Astrocyte (in vitro differentiated cells and primary cell): ENCODE results near the gene RIT2.

ENCODE experiments used
- CTCF ChIP-seq: IDR thresholded peaks from 2 replicates; pipeline ENCODE4 v1.5.1; 2011; ENCODE audit warnings: low read depth, mild to moderate bottlenecking, inconsistent platforms, low read length, moderate library complexity; ENCODE audit not compliant: insufficient read depth
- EZH2 ChIP-seq: IDR thresholded peaks from 2 replicates; pipeline ENCODE4 v1.6.1; 2012; ENCODE audit warnings: mild to moderate bottlenecking, low read length, inconsistent platforms; ENCODE audit not compliant: insufficient read depth

GRCh38 chr18:43061318-43061717 lies 54.2 kb downstream of the RIT2 start:
- TF ChIP-seq CTCF (no peak), EZH2 (no peak)
